ENCODE results near the gene ERBB3. TPM values are rescaled to one million over a fixed set of nuclear protein-coding genes. Genes with fewer than 3 reads are reported as not detected.

ERBB3 gene
- total RNA-seq, 6 experiments from 2014 or later, result 39.1 to 139 (median 66.9) TPM

GRCh38 chr12:56127485-56127887, 47.5 kb downstream of the ERBB3 start:
- intact Hi-C loops (cut with DNase I), result loop anchor here in 1 of 2 donors (5.0 kb wide), 1 partner anchor 60 kb away; the partner anchor contains the start of gene SMARCC2
- peaks cover 0 to 20% (median 12%) of the 10 kb centered on the region in 4 donors for H3K36me3 ChIP-seq
- DNase-seq (no peak), ATAC-seq (no peak)
- peak overlapping the region; percentile 56 to 77 (median 70) for H3K27ac ChIP-seq
- H3K4me3 ChIP-seq, result peak overlapping the region in 2 of 3 donors; percentile 15 to 29
- peaks cover 0 to 47% (median 12%) of the 10 kb centered on the region in 4 donors for H3K4me1 ChIP-seq
- 0% methylated on average over 7 of the region's 8 CpGs for WGBS (ENCODE audit: insufficient coverage, low coverage, low lambda C conversion rate, missing lambda C conversion rate)
- H3K9me3 ChIP-seq, result no peaks in the 10 kb centered on the region
- TF ChIP-seq POLR2A (IDR thresholded peaks at IDR 0.05) (no peak), CTCF (IDR thresholded peaks at IDR 0.05) (no peak)
- no peaks in the 10 kb centered on the region for H3K27me3 ChIP-seq

DNA sequence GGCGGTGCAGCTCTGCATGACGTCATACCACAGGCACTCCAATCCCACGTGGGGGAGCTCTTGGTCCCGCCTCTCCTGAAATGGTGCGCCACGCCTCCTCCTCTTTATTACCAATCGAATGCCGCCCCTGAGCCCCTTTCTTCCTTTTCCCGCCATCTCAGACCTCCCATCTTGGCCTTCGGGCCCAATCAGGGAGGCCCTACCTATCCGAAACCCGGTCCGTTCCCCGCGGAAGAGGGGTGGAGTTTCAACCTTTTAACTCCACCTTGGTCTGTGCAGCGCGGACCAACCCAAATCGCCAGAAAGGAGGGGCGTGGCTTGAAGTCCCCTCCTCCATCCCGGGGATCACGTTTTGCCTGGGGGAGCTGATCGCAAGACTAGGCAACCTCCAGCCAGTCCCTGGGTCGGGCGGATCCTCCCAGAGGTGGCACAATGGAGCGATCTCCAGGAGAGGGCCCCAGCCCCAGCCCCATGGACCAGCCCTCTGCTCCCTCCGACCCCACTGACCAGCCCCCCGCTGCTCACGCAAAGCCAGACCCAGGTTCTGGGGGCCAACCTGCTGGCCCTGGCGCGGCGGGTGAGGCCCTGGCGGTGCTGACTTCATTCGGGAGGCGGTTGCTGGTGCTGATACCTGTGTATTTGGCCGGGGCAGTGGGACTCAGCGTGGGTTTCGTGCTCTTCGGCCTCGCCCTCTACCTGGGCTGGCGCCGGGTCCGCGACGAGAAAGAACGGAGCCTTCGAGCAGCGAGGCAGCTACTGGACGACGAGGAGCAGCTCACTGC, 48.1 kb downstream of the ERBB3 start, which contains the start of gene ESYT1:
TSS of gene ESYT1 (plus strand) at position 380 of the 782 bp plus-strand sequence. CDS start at position 433, 53 bp downstream.
- H3K36me3 ChIP-seq, result peaks cover 0 to 26% (median 16%) of the 10 kb centered on the region in 4 donors
- H3K9me3 ChIP-seq, result no peaks in the 10 kb centered on the region
- peak; percentile 84 to 95 (median 90) for ATAC-seq
- H3K4me1 ChIP-seq, result peaks cover 0 to 41% (median 11%) of the 10 kb centered on the region in 4 donors
- no peaks in the 10 kb centered on the region for H3K27me3 ChIP-seq
- peak within 1 kb of the TSS; percentile 70 to 95 (median 73) for H3K4me3 ChIP-seq
- peak in 1 of 4 donors; percentile 5 for TF ChIP-seq CTCF (IDR thresholded peaks at IDR 0.05)
- peak; percentile 98 for TF ChIP-seq POLR2A (IDR thresholded peaks at IDR 0.05)
- 1% methylated on average over 22 of the region's 49 CpGs for WGBS (ENCODE audit: insufficient coverage, low coverage, low lambda C conversion rate, missing lambda C conversion rate)
- intact Hi-C loops (cut with DNase I), result loop anchor here in 1 of 2 donors (5.0 kb wide), 1 partner anchor 59 kb away; the partner anchor contains the start of gene SMARCC2
- peak; percentile 98 to 100 (median 99) for DNase-seq
- peak within 1 kb of the TSS; percentile 78 to 86 (median 85) for H3K27ac ChIP-seq

GRCh38 chr12:56128670-56129205, 48.8 kb downstream of the ERBB3 start:
- WGBS (ENCODE audit: insufficient coverage, low coverage, low lambda C conversion rate, missing lambda C conversion rate), result 2% methylated on average over 17 of the region's 20 CpGs
- Histone ChIP-seq H3K27ac (peak overlapping the region; percentile 78 to 86 (median 85)), H3K4me1 (peaks cover 0 to 34% (median 11%) of the 10 kb centered on the region in 4 donors), H3K4me3 (peak overlapping the region; percentile 70 to 95 (median 73)), H3K9me3 (no peaks in the 10 kb centered on the region), H3K36me3 (peaks cover 0 to 33% (median 20%) of the 10 kb centered on the region in 4 donors), H3K27me3 (no peaks in the 10 kb centered on the region)
- ATAC-seq (peak; percentile 2 to 8 (median 4)), DNase-seq (peak in 1 of 3 donors; percentile 57)
- intact Hi-C loops (cut with DNase I), result loop anchor here in 1 of 2 donors (5.0 kb wide), 1 partner anchor 59 kb away; the partner anchor contains the start of gene SMARCC2
- TF ChIP-seq POLR2A (IDR thresholded peaks at IDR 0.05) (no peak), CTCF (IDR thresholded peaks at IDR 0.05) (no peak)

DNA sequence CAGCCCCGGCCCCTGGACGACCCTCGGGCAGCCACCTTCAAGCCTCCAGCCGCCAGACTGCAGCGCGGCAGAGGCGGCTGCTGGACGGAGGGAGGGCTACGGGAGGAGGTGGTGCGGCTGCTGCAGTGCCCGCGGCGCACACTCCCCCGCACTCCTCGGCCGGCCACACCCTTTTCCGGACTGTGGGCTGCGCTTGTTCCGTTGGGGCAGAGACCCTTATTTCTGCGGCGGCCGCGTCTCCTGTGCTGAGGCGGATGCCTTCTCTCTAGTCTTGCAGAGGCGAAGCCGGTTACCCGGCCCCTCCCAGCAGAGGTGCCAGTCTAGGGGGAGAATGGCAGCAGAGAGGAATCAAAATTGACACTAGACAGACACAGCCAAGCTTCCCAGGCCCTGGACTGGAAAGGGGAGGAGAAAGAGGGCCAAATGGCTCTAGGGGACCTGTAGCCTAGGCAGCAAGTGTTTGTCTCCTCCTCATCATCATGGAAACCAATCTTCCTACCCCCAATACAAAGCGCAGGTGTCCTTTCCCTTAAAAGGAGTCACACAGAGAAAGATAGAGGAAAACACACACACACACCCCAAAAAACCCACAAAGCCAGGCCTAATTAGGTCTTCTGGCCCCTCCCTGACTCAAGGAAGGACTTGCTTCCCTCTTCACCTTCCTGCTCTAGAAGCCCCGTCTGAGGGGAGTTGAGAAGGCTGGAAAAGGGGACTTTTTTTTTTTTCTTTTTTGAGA, 49.4 kb downstream of the ERBB3 start:
- TF ChIP-seq POLR2A (IDR thresholded peaks at IDR 0.05), result no peak
- TF ChIP-seq CTCF (IDR thresholded peaks at IDR 0.05), result no peak
- intact Hi-C loops (cut with DNase I), result loop anchor here in 1 of 2 donors (5.0 kb wide), 1 partner anchor 58 kb away; the partner anchor contains the start of gene SMARCC2
- no peaks in the 10 kb centered on the region for H3K27me3 ChIP-seq
- peaks cover 0 to 39% (median 23%) of the 10 kb centered on the region in 4 donors for H3K36me3 ChIP-seq
- peaks cover 0 to 30% (median 11%) of the 10 kb centered on the region in 4 donors for H3K4me1 ChIP-seq
- 1% methylated on average over 28 of the region's 29 CpGs for WGBS (ENCODE audit: insufficient coverage, low coverage, low lambda C conversion rate, missing lambda C conversion rate)
- ATAC-seq (peak; percentile 20 to 41 (median 38)), DNase-seq (peak; percentile 68 to 75 (median 73))
- H3K9me3 ChIP-seq, result no peaks in the 10 kb centered on the region
- peak overlapping the region in 2 of 3 donors; percentile 78 to 85 for H3K27ac ChIP-seq
- H3K4me3 ChIP-seq, result peak overlapping the region; percentile 70 to 95 (median 73)

Data from right lobe of liver (tissue), 6 donors.